ENCODE results near the gene ITGAD. TPM values are rescaled to one million over a fixed set of nuclear protein-coding genes. Genes with fewer than 3 reads are reported as not detected.

Gene ITGAD
- total and polyA plus RNA-seq, 11 donors, result 0.41 to 0.80 TPM; not detected in 9

GRCh38 chr16:31350275-31351005 lies 42.7 kb upstream of the ITGAD start:
- peak overlapping the region in 1 of 12 donors; percentile 94 for H3K27ac ChIP-seq
- DNase-seq (peak in 1 of 5 donors; percentile 23), ATAC-seq (peak in 3 of 4 donors; percentile 24 to 58 (median 46))
- peaks cover 0 to 54% (median 0%) of the 10 kb centered on the region in 12 donors for H3K4me1 ChIP-seq
- H3K9me3 ChIP-seq, result no peaks in the 10 kb centered on the region
- TF ChIP-seq POLR2A (IDR thresholded peaks at IDR 0.05) (no peak), CTCF (IDR thresholded peaks at IDR 0.05) (no peak)
- WGBS, 4 donors, result 77 to 83% (median 80%) methylated on average over 12 of the region's 12 CpGs
- intact Hi-C loops (cut with DNase I), result no loop called here
- H3K27me3 ChIP-seq, result no peaks in the 10 kb centered on the region
- H3K36me3 ChIP-seq, result no peaks in the 10 kb centered on the region
- H3K4me3 ChIP-seq, result no peak overlapping the region

DNA sequence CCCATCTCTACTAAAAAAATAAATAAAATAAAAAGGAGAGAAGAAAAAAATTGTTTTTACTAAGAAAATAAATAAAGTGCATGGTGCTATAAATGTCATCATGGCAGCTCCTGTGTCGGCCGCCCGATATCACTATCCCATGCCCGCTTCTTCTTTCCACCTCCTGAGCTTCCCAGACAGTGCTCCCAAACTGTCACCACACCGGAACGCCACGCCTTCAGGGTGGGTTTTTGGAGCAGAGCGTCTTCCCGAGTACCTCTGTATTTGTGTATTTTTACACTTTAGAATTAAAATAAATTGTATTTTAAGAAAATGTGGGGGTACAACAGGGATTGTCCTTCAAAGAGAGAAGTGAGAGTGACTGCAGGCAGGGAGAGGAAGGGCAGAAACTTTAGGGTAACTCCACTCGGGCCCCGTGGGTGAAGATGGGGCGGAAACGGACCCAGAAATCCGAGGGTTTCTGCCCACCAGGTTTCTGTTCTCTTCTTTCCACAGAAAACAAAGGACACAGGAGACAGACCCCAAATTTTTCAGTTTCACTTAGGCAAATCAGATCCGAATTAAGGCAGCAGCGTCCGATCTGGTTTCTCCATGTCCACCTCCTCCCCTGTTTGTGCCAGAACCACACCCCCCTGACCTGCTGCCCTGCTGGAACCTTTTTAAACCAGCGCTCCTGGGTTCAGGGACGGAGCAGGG lies 41.7 kb upstream of the ITGAD start:
- Histone ChIP-seq H3K4me1 (peaks cover 0 to 59% (median 0%) of the 10 kb centered on the region in 12 donors), H3K27me3 (no peaks in the 10 kb centered on the region), H3K27ac (peak overlapping the region in 3 of 12 donors; percentile 52 to 94 (median 72)), H3K36me3 (no peaks in the 10 kb centered on the region), H3K9me3 (no peaks in the 10 kb centered on the region), H3K4me3 (peak overlapping the region in 1 of 12 donors; percentile 34)
- DNase-seq (peak in 1 of 5 donors; percentile 2), ATAC-seq (no peak)
- intact Hi-C loops (cut with DNase I), result no loop called here
- 72 to 79% (median 76%) methylated on average over 19 of the region's 19 CpGs for WGBS, 4 donors
- no peak for TF ChIP-seq POLR2A (IDR thresholded peaks at IDR 0.05)
- TF ChIP-seq CTCF (IDR thresholded peaks at IDR 0.05), result no peak

GRCh38 chr16:31351942-31352325 lies 41.2 kb upstream of the ITGAD start:
- Histone ChIP-seq H3K36me3 (no peaks in the 10 kb centered on the region), H3K4me1 (peaks cover 0 to 63% (median 0%) of the 10 kb centered on the region in 12 donors), H3K27me3 (no peaks in the 10 kb centered on the region), H3K4me3 (peak overlapping the region in 1 of 12 donors; percentile 34), H3K9me3 (no peaks in the 10 kb centered on the region), H3K27ac (peak overlapping the region in 5 of 12 donors; percentile 32 to 94 (median 52))
- intact Hi-C loops (cut with DNase I), result no loop called here
- DNase-seq, result peak in 1 of 5 donors; percentile 33
- 39 to 55% (median 44%) methylated on average over 5 to 6 of the region's 6 CpGs for WGBS, 4 donors
- ATAC-seq, result peak; percentile 22 to 58 (median 42)
- no peak for TF ChIP-seq POLR2A (IDR thresholded peaks at IDR 0.05)
- no peak for TF ChIP-seq CTCF (IDR thresholded peaks at IDR 0.05)

Measured in heart left ventricle (tissue), 16 donors.